ENCODE measurements around the gene PPP1R2C.

The PPP1R2C gene

GRCh38 chrX:42807393-42807792 is 29.4 kb upstream of the PPP1R2C start:
- Histone ChIP-seq H4K20me1 (ENCODE audit: insufficient read depth, low read length) (no peaks in the 10 kb centered on the region), H3K36me3 (replicated peaks; ENCODE audit: insufficient read depth, low read length) (no peaks in the 10 kb centered on the region), H3K4me1 (ENCODE audit: low read length) (no peaks in the 10 kb centered on the region), H3K27me3 (replicated peaks; ENCODE audit: insufficient read depth, low read length) (no peaks in the 10 kb centered on the region), H3K9ac (ENCODE audit: low read length) (no peak overlapping the region), H3K4me3 (ENCODE audit: low read length) (no peak overlapping the region), H3K9me3 (replicated peaks; ENCODE audit: insufficient read depth, low read length) (no peaks in the 10 kb centered on the region), H3K9me2 (replicated peaks; ENCODE audit: insufficient read depth, low read length) (no peaks in the 10 kb centered on the region), H3K4me2 (ENCODE audit: low read depth, low read length) (no peak overlapping the region), H2AFZ (ENCODE audit: low read length) (no peak overlapping the region), H3K27ac (ENCODE audit: low read length) (no peak overlapping the region), H3F3A (ENCODE audit: insufficient read depth, low read length) (no peaks in the 10 kb centered on the region), H3K79me2 (ENCODE audit: low read length) (no peaks in the 10 kb centered on the region)
- TF ChIP-seq CTCF (IDR thresholded peaks at IDR 0.05; ENCODE audit: low read length), result no peak
- no peak for TF ChIP-seq EZH2phosphoT487 (IDR thresholded peaks at IDR 0.05; ENCODE audit: low read length)
- TF ChIP-seq EZH2 (optimal IDR thresholded peaks at IDR 0.05; ENCODE audit: low read depth, low read length), result no peak
- DNase-seq, result no peak

- H3K4me1 ChIP-seq (ENCODE audit: low read length), result no peaks in the 10 kb centered on the region
- no peaks in the 10 kb centered on the region for H4K20me1 ChIP-seq (ENCODE audit: insufficient read depth, low read length)
- H3K9me2 ChIP-seq (replicated peaks; ENCODE audit: insufficient read depth, low read length), result no peaks in the 10 kb centered on the region
- TF ChIP-seq EZH2 (optimal IDR thresholded peaks at IDR 0.05; ENCODE audit: low read depth, low read length) (no peak), CTCF (IDR thresholded peaks at IDR 0.05; ENCODE audit: low read length) (no peak), EZH2phosphoT487 (IDR thresholded peaks at IDR 0.05; ENCODE audit: low read length) (no peak)
- H3K4me2 ChIP-seq (ENCODE audit: low read depth, low read length), result no peak overlapping the region
- H3K9ac ChIP-seq (ENCODE audit: low read length), result no peak overlapping the region
- H3K36me3 ChIP-seq (replicated peaks; ENCODE audit: insufficient read depth, low read length), result no peaks in the 10 kb centered on the region
- no peaks in the 10 kb centered on the region for H3F3A ChIP-seq (ENCODE audit: insufficient read depth, low read length)
- H3K27ac ChIP-seq (ENCODE audit: low read length), result no peak overlapping the region
- DNase-seq, result no peak
- no peak overlapping the region for H3K4me3 ChIP-seq (ENCODE audit: low read length)
- H3K79me2 ChIP-seq (ENCODE audit: low read length), result no peaks in the 10 kb centered on the region
- H3K27me3 ChIP-seq (replicated peaks; ENCODE audit: insufficient read depth, low read length), result no peaks in the 10 kb centered on the region
- no peaks in the 10 kb centered on the region for H3K9me3 ChIP-seq (replicated peaks; ENCODE audit: insufficient read depth, low read length)
- no peak overlapping the region for H2AFZ ChIP-seq (ENCODE audit: low read length)
Measured at GRCh38 chrX:42804524-42804923, 26.6 kb upstream of the PPP1R2C start.

GRCh38 chrX:42803320-42803719 is 25.4 kb upstream of the PPP1R2C start:
- Histone ChIP-seq H3K9me2 (replicated peaks; ENCODE audit: insufficient read depth, low read length) (no peaks in the 10 kb centered on the region), H3K27ac (ENCODE audit: low read length) (no peak overlapping the region), H3K9ac (ENCODE audit: low read length) (no peak overlapping the region), H3K9me3 (replicated peaks; ENCODE audit: insufficient read depth, low read length) (no peaks in the 10 kb centered on the region), H3K79me2 (ENCODE audit: low read length) (no peaks in the 10 kb centered on the region), H3K4me1 (ENCODE audit: low read length) (no peaks in the 10 kb centered on the region), H4K20me1 (ENCODE audit: insufficient read depth, low read length) (no peaks in the 10 kb centered on the region), H3K4me3 (ENCODE audit: low read length) (no peak overlapping the region), H2AFZ (ENCODE audit: low read length) (no peak overlapping the region), H3K27me3 (replicated peaks; ENCODE audit: insufficient read depth, low read length) (no peaks in the 10 kb centered on the region), H3F3A (ENCODE audit: insufficient read depth, low read length) (no peaks in the 10 kb centered on the region), H3K4me2 (ENCODE audit: low read depth, low read length) (no peak overlapping the region), H3K36me3 (replicated peaks; ENCODE audit: insufficient read depth, low read length) (no peaks in the 10 kb centered on the region)
- DNase-seq, result no peak
- TF ChIP-seq EZH2phosphoT487 (IDR thresholded peaks at IDR 0.05; ENCODE audit: low read length) (no peak), EZH2 (optimal IDR thresholded peaks at IDR 0.05; ENCODE audit: low read depth, low read length) (no peak), CTCF (IDR thresholded peaks at IDR 0.05; ENCODE audit: low read length) (no peak)

All from MM.1S (cell line).